ENCODE results near the gene ELMO2.

ELMO2 gene

GRCh38 chr20:46420878-46421277, 14.5 kb upstream of the ELMO2 start:
- TF ChIP-seq EZH2phosphoT487 (IDR thresholded peaks at IDR 0.05; ENCODE audit: borderline replicate concordance, low read length) (no peak), CTCF (IDR thresholded peaks at IDR 0.05; ENCODE audit: low read depth, low read length, poor library complexity, severe bottlenecking) (no peak)
- Histone ChIP-seq H3F3A (ENCODE audit: control insufficient read depth, insufficient read depth) (no peaks in the 10 kb centered on the region), H4K20me1 (ENCODE audit: control insufficient read depth, insufficient read depth, low read depth, low read length) (no peaks in the 10 kb centered on the region), H3K36me3 (ENCODE audit: control insufficient read depth, low read length) (no peaks in the 10 kb centered on the region), H3K4me3 (ENCODE audit: low read length) (no peak overlapping the region), H3K9me2 (replicated peaks; ENCODE audit: control insufficient read depth, low read length) (no peaks in the 10 kb centered on the region), H3K27me3 (ENCODE audit: control insufficient read depth, low read length) (peaks cover 16% of the 10 kb centered on the region), H3K27ac (ENCODE audit: low read depth, low read length) (no peak overlapping the region), H3K79me2 (ENCODE audit: control insufficient read depth, low read length) (no peaks in the 10 kb centered on the region), H3K4me2 (ENCODE audit: low read length) (no peak overlapping the region), H3K4me1 (ENCODE audit: control insufficient read depth, low read length) (no peaks in the 10 kb centered on the region), H3K9me3 (ENCODE audit: control insufficient read depth, insufficient read depth, low read length) (no peaks in the 10 kb centered on the region)

- H3K4me3 ChIP-seq (ENCODE audit: low read length), result no peak overlapping the region
- no peaks in the 10 kb centered on the region for H3F3A ChIP-seq (ENCODE audit: control insufficient read depth, insufficient read depth)
- no peaks in the 10 kb centered on the region for H3K4me1 ChIP-seq (ENCODE audit: control insufficient read depth, low read length)
- H3K27ac ChIP-seq (ENCODE audit: low read depth, low read length), result no peak overlapping the region
- no peaks in the 10 kb centered on the region for H3K79me2 ChIP-seq (ENCODE audit: control insufficient read depth, low read length)
- H4K20me1 ChIP-seq (ENCODE audit: control insufficient read depth, insufficient read depth, low read depth, low read length), result no peaks in the 10 kb centered on the region
- TF ChIP-seq CTCF (IDR thresholded peaks at IDR 0.05; ENCODE audit: low read depth, low read length, poor library complexity, severe bottlenecking) (no peak), EZH2phosphoT487 (IDR thresholded peaks at IDR 0.05; ENCODE audit: borderline replicate concordance, low read length) (no peak)
- no peaks in the 10 kb centered on the region for H3K9me2 ChIP-seq (replicated peaks; ENCODE audit: control insufficient read depth, low read length)
- no peak overlapping the region for H3K4me2 ChIP-seq (ENCODE audit: low read length)
- no peaks in the 10 kb centered on the region for H3K36me3 ChIP-seq (ENCODE audit: control insufficient read depth, low read length)
- peaks cover 16% of the 10 kb centered on the region for H3K27me3 ChIP-seq (ENCODE audit: control insufficient read depth, low read length)
- H3K9me3 ChIP-seq (ENCODE audit: control insufficient read depth, insufficient read depth, low read length), result no peaks in the 10 kb centered on the region
Observed at GRCh38 chr20:46419882-46420281, 13.5 kb upstream of the ELMO2 start.

GRCh38 chr20:46416839-46417238, 10.4 kb upstream of the ELMO2 start:
- no peaks in the 10 kb centered on the region for H3K79me2 ChIP-seq (ENCODE audit: control insufficient read depth, low read length)
- no peaks in the 10 kb centered on the region for H3K9me3 ChIP-seq (ENCODE audit: control insufficient read depth, insufficient read depth, low read length)
- H3K4me1 ChIP-seq (ENCODE audit: control insufficient read depth, low read length), result no peaks in the 10 kb centered on the region
- no peaks in the 10 kb centered on the region for H3K9me2 ChIP-seq (replicated peaks; ENCODE audit: control insufficient read depth, low read length)
- TF ChIP-seq CTCF (IDR thresholded peaks at IDR 0.05; ENCODE audit: low read depth, low read length, poor library complexity, severe bottlenecking) (no peak), EZH2phosphoT487 (IDR thresholded peaks at IDR 0.05; ENCODE audit: borderline replicate concordance, low read length) (no peak)
- H4K20me1 ChIP-seq (ENCODE audit: control insufficient read depth, insufficient read depth, low read depth, low read length), result no peaks in the 10 kb centered on the region
- no peak overlapping the region for H3K4me3 ChIP-seq (ENCODE audit: low read length)
- no peak overlapping the region for H3K27ac ChIP-seq (ENCODE audit: low read depth, low read length)
- peaks cover 15% of the 10 kb centered on the region for H3K27me3 ChIP-seq (ENCODE audit: control insufficient read depth, low read length)
- H3K36me3 ChIP-seq (ENCODE audit: control insufficient read depth, low read length), result no peaks in the 10 kb centered on the region
- H3K4me2 ChIP-seq (ENCODE audit: low read length), result no peak overlapping the region
- no peaks in the 10 kb centered on the region for H3F3A ChIP-seq (ENCODE audit: control insufficient read depth, insufficient read depth)

GRCh38 chr20:46416421-46416820, 10.0 kb upstream of the ELMO2 start:
- Histone ChIP-seq H3K4me2 (ENCODE audit: low read length) (no peak overlapping the region), H3K27ac (ENCODE audit: low read depth, low read length) (no peak overlapping the region), H3K27me3 (ENCODE audit: control insufficient read depth, low read length) (peaks cover 15% of the 10 kb centered on the region), H3K4me1 (ENCODE audit: control insufficient read depth, low read length) (no peaks in the 10 kb centered on the region), H3K9me2 (replicated peaks; ENCODE audit: control insufficient read depth, low read length) (no peaks in the 10 kb centered on the region), H3K4me3 (ENCODE audit: low read length) (no peak overlapping the region), H3K79me2 (ENCODE audit: control insufficient read depth, low read length) (no peaks in the 10 kb centered on the region), H3K9me3 (ENCODE audit: control insufficient read depth, insufficient read depth, low read length) (no peaks in the 10 kb centered on the region), H3K36me3 (ENCODE audit: control insufficient read depth, low read length) (no peaks in the 10 kb centered on the region), H4K20me1 (ENCODE audit: control insufficient read depth, insufficient read depth, low read depth, low read length) (no peaks in the 10 kb centered on the region), H3F3A (ENCODE audit: control insufficient read depth, insufficient read depth) (no peaks in the 10 kb centered on the region)
- TF ChIP-seq CTCF (IDR thresholded peaks at IDR 0.05; ENCODE audit: low read depth, low read length, poor library complexity, severe bottlenecking) (no peak), EZH2phosphoT487 (IDR thresholded peaks at IDR 0.05; ENCODE audit: borderline replicate concordance, low read length) (no peak)
